ENCODE results near the gene NT5E.
A peak's percentile ranks its signal among the peaks of the same experiment; 100 is the strongest.

NT5E gene

GRCh38 chr6:85460921-85461797 is 11.3 kb downstream of the NT5E start:
- DNase-seq: no peak

GRCh38 chr6:85461798-85462170 is 11.9 kb downstream of the NT5E start:
- DNase-seq: no peak

- DNase-seq: no peak
Measured at GRCh38 chr6:85462673-85463072, 12.8 kb downstream of the NT5E start.

- no peak for DNase-seq
Measured at GRCh38 chr6:85463621-85464259, 13.9 kb downstream of the NT5E start.

- no peak for DNase-seq
Measured at GRCh38 chr6:85464260-85464644, 14.4 kb downstream of the NT5E start.

- DNase-seq: no peak
Measured at GRCh38 chr6:85464722-85465150, 14.9 kb downstream of the NT5E start.

GRCh38 chr6:85465762-85466161 is 15.9 kb downstream of the NT5E start:
- DNase-seq: no peak

GRCh38 chr6:85468326-85468725 is 18.4 kb downstream of the NT5E start:
- DNase-seq: no peak

GRCh38 chr6:85469276-85470022 is 19.6 kb downstream of the NT5E start:
- DNase-seq: no peak

GRCh38 chr6:85470023-85470410 is 20.1 kb downstream of the NT5E start:
- no peak for DNase-seq

- DNase-seq: no peak
Measured at GRCh38 chr6:85472744-85473143, 22.9 kb downstream of the NT5E start.

- DNase-seq: no peak
Measured at GRCh38 chr6:85473748-85474147, 23.9 kb downstream of the NT5E start.

GRCh38 chr6:85476532-85476931 is 26.6 kb downstream of the NT5E start:
- no peak for DNase-seq

- no peak for DNase-seq
Measured at GRCh38 chr6:85479208-85479607, 29.3 kb downstream of the NT5E start.

- DNase-seq: no peak
Measured at GRCh38 chr6:85482206-85482904, 32.5 kb downstream of the NT5E start.

- no peak for DNase-seq
Measured at GRCh38 chr6:85482905-85483700, 33.2 kb downstream of the NT5E start.

- no peak for DNase-seq
Measured at GRCh38 chr6:85483846-85484245, 34.0 kb downstream of the NT5E start.

GRCh38 chr6:85484948-85485347 is 35.1 kb downstream of the NT5E start:
- DNase-seq: peak; percentile 70

- no peak for DNase-seq
Measured at GRCh38 chr6:85490516-85491248, 40.8 kb downstream of the NT5E start.

GRCh38 chr6:85493389-85493788 is 43.5 kb downstream of the NT5E start:
- DNase-seq: no peak
